ENCODE results near the gene COL2A1.

Gene COL2A1

DNA sequence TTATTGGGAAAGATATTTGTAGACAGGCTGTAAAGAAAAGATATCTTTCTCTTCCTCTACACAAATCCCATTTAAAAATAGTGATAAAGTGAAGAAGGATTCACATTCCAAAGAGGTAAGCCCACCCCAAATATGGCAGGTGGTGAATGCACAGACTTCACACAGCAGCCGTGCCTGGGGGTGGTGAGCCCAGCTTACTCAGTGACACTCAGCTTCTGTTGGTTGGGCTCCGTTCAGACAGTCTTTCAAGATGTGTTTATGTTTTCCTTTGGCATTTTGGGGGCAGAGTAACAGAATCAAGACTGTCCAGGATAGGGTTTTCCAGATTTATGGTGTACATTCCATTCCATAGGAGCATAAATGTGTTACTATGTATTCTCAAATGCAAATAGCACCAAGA lies 4.1 kb upstream of the COL2A1 start:
- H4K20me1 ChIP-seq (ENCODE audit: insufficient read depth, low read length), result no peaks in the 10 kb centered on the region
- H3K9me2 ChIP-seq (ENCODE audit: low read depth, low read length), result no peaks in the 10 kb centered on the region
- H3K79me2 ChIP-seq (ENCODE audit: insufficient read depth, low read length), result no peaks in the 10 kb centered on the region
- no peaks in the 10 kb centered on the region for H3K4me1 ChIP-seq (ENCODE audit: insufficient read depth, low read length, severe bottlenecking)
- H2AFZ ChIP-seq (ENCODE audit: low read length), result no peak overlapping the region
- H3F3A ChIP-seq (ENCODE audit: insufficient read depth, low read length), result no peaks in the 10 kb centered on the region
- H3K27ac ChIP-seq (ENCODE audit: low read depth, low read length, poor library complexity, severe bottlenecking), result no peak overlapping the region
- H3K4me3 ChIP-seq (ENCODE audit: low read depth, low read length, poor library complexity, severe bottlenecking), result no peak overlapping the region
- TF ChIP-seq, protein P1, sequence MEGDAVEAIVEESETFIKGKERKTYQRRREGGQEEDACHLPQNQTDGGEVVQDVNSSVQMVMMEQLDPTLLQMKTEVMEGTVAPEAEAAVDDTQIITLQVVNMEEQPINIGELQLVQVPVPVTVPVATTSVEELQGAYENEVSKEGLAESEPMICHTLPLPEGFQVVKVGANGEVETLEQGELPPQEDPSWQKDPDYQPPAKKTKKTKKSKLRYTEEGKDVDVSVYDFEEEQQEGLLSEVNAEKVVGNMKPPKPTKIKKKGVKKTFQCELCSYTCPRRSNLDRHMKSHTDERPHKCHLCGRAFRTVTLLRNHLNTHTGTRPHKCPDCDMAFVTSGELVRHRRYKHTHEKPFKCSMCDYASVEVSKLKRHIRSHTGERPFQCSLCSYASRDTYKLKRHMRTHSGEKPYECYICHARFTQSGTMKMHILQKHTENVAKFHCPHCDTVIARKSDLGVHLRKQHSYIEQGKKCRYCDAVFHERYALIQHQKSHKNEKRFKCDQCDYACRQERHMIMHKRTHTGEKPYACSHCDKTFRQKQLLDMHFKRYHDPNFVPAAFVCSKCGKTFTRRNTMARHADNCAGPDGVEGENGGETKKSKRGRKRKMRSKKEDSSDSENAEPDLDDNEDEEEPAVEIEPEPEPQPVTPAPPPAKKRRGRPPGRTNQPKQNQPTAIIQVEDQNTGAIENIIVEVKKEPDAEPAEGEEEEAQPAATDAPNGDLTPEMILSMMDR (IDR thresholded peaks at IDR 0.05; ENCODE audit: low read length), result no peak
- TF ChIP-seq EZH2 (IDR thresholded peaks at IDR 0.05; ENCODE audit: borderline replicate concordance, low read length), result no peak
- H3K4me2 ChIP-seq (ENCODE audit: low read length), result no peak overlapping the region
- H3K9ac ChIP-seq (ENCODE audit: low read length), result no peak overlapping the region
- no peaks in the 10 kb centered on the region for H3K9me3 ChIP-seq (ENCODE audit: low read length)
- no peaks in the 10 kb centered on the region for H3K36me3 ChIP-seq (ENCODE audit: insufficient read depth, low read length)
- 0 out of 2 replicates have a peak, but pooled peaks cover 5% of the 10 kb centered on the region for H3K27me3 ChIP-seq (ENCODE audit: insufficient read depth, low read length)

DNA sequence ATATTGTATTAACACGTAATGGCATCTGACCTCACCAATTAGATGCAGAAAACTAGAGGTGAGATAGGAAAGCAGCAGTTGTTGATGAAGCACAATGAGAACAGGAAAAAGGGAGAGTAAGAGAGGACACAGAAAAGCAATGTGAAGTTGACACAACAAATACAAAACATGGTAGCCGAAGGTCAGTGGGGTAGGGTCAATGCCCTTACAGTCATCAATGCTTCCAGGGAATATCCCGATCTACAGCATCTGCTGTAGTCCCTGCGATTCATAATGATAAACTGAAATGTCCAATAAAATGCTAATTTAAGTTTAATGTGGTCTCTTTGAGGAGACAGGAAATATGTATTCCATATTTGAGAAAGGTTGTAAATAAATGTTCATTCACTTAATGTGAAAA lies 2.9 kb upstream of the COL2A1 start:
- TF ChIP-seq EZH2 (IDR thresholded peaks at IDR 0.05; ENCODE audit: borderline replicate concordance, low read length), result no peak
- TF ChIP-seq, protein P1 (IDR thresholded peaks at IDR 0.05; ENCODE audit: low read length), result no peak
- H3K4me2 ChIP-seq (ENCODE audit: low read length), result no peak overlapping the region
- no peaks in the 10 kb centered on the region for H3K9me2 ChIP-seq (ENCODE audit: low read depth, low read length)
- no peaks in the 10 kb centered on the region for H3K36me3 ChIP-seq (ENCODE audit: insufficient read depth, low read length)
- no peaks in the 10 kb centered on the region for H3K4me1 ChIP-seq (ENCODE audit: insufficient read depth, low read length, severe bottlenecking)
- no peaks in the 10 kb centered on the region for H3K9me3 ChIP-seq (ENCODE audit: low read length)
- H4K20me1 ChIP-seq (ENCODE audit: insufficient read depth, low read length), result no peaks in the 10 kb centered on the region
- no peak overlapping the region for H3K27ac ChIP-seq (ENCODE audit: low read depth, low read length, poor library complexity, severe bottlenecking)
- H3K9ac ChIP-seq (ENCODE audit: low read length), result no peak overlapping the region
- no peaks in the 10 kb centered on the region for H3K79me2 ChIP-seq (ENCODE audit: insufficient read depth, low read length)
- H3K4me3 ChIP-seq (ENCODE audit: low read depth, low read length, poor library complexity, severe bottlenecking), result no peak overlapping the region
- no peaks in the 10 kb centered on the region for H3F3A ChIP-seq (ENCODE audit: insufficient read depth, low read length)
- no peak overlapping the region for H2AFZ ChIP-seq (ENCODE audit: low read length)
- H3K27me3 ChIP-seq (ENCODE audit: insufficient read depth, low read length), result 0 out of 2 replicates have a peak, but pooled peaks cover 5% of the 10 kb centered on the region

DNA sequence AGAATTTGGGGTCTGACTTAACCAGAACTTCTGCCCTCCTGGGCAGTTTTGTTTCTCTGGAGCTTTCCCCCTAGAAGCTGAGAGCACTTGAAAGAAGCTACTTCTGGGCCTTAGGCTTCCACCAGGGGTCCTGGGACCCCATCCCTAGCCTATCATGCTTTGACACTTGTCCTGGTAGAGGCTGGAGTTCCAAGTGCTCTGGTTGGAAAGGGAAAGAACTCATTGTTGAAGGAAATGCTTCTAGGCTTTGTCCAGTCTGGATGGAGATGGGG lies 1.4 kb upstream of the COL2A1 start:
- no peaks in the 10 kb centered on the region for H3F3A ChIP-seq (ENCODE audit: insufficient read depth, low read length)
- H3K4me1 ChIP-seq (ENCODE audit: insufficient read depth, low read length, severe bottlenecking), result no peaks in the 10 kb centered on the region
- no peak overlapping the region for H3K4me3 ChIP-seq (ENCODE audit: low read depth, low read length, poor library complexity, severe bottlenecking)
- H3K79me2 ChIP-seq (ENCODE audit: insufficient read depth, low read length), result no peaks in the 10 kb centered on the region
- H3K9me2 ChIP-seq (ENCODE audit: low read depth, low read length), result no peaks in the 10 kb centered on the region
- no peaks in the 10 kb centered on the region for H3K9me3 ChIP-seq (ENCODE audit: low read length)
- 0 out of 2 replicates have a peak, but pooled peaks cover 10% of the 10 kb centered on the region for H3K27me3 ChIP-seq (ENCODE audit: insufficient read depth, low read length)
- no peak overlapping the region for H3K4me2 ChIP-seq (ENCODE audit: low read length)
- no peaks in the 10 kb centered on the region for H4K20me1 ChIP-seq (ENCODE audit: insufficient read depth, low read length)
- no peak overlapping the region for H2AFZ ChIP-seq (ENCODE audit: low read length)
- no peaks in the 10 kb centered on the region for H3K36me3 ChIP-seq (ENCODE audit: insufficient read depth, low read length)
- H3K27ac ChIP-seq (ENCODE audit: low read depth, low read length, poor library complexity, severe bottlenecking), result no peak overlapping the region
- no peak for TF ChIP-seq EZH2 (IDR thresholded peaks at IDR 0.05; ENCODE audit: borderline replicate concordance, low read length)
- TF ChIP-seq, protein P1 (IDR thresholded peaks at IDR 0.05; ENCODE audit: low read length), result no peak
- H3K9ac ChIP-seq (ENCODE audit: low read length), result no peak overlapping the region
